ENCODE data around the gene BCL2L2.
"Not testable (repeated sequence)": the region's sequence is repeated elsewhere in the genome, so short reads cannot be mapped to it uniquely, and the experiment has no call there.

The BCL2L2 gene

DNA sequence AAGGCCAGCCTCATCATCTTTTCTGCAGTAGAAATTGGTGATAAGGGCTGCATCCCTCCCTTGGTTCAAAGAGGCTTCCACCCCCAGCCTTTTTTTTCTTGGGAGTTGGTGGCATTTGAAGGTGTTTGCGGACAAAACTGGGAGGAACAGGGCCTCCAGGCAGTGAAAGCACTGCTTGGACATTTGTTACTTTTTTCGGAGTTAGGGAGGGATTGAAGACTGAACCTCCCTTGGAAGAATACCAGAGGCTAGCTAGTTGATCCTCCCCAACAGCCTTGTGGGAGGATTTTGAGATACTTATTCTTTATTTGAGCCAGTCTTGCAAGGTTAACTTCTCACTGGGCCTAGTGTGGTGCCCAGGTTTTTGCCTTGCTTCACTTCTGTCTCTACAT lies 17.8 kb downstream of the BCL2L2 start:
- DNase-seq (ENCODE audit: low read depth, low spot score): no peak

DNA sequence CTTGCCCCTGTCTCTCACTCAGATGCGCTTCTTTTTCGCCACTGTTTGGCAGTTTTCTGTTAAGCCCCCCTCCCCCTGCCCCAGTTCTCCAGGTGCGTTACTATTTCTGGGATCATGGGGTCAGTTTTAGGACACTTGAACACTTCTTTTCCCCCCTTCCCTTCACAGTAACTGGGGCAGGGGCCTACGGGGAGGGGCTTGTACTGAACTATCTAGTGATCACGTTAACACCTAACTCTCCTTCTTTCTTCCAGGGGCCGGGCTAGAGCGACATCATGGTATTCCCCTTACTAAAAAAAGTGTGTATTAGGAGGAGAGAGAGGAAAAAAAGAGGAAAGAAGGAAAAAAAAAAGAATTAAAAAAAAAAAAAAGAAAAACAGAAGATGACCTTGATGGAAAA lies 18.4 kb downstream of the BCL2L2 start:
- DNase-seq (ENCODE audit: low read depth, low spot score): no peak

DNA sequence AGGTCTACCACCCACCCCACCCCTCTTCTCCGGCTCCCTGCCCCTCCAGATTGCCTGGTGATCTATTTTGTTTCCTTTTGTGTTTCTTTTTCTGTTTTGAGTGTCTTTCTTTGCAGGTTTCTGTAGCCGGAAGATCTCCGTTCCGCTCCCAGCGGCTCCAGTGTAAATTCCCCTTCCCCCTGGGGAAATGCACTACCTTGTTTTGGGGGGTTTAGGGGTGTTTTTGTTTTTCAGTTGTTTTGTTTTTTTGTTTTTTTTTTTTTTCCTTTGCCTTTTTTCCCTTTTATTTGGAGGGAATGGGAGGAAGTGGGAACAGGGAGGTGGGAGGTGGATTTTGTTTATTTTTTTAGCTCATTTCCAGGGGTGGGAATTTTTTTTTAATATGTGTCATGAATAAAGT lies 19.1 kb downstream of the BCL2L2 start:
- DNase-seq (ENCODE audit: low read depth, low spot score): not testable (repeated sequence)

DNA sequence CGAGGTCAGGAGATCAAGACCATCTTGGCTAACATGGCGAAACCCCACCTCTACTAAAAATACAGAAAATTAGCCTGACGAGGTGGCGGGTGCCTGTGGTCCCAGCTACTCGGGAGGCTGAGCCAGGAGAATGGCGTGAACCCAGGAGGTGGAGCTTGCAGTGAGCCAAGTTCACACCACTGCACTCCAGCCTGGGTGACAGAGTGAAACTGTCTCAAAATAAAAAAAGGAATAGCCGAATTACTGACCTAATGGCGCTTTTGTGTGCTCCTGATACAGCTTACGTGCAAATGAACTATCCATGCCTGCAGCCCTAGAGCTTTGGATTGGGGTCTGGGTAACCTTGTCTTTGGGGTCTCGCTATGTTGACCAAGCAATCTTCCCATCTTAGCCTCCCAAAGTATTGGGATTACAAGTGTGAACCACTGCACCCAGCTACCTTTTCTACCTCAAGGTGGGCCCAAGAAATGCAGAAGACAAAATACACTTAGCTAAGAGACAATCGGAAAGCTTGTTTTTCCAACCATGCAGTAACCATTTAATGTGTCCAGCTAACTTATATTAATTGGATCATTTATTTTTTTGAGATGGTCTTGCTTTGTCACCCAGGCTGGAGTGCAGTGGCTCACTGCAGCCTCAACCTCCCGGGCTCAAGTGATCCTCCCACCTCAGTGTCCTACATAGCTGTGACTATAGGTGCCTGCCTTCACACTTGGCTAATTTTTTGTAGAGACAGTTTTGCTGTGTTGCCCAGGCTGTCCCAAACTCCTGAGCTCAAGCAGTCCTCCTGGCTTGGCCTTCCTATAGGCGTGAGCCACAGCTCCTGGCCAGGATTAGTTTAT lies 20.1 kb downstream of the BCL2L2 start:
- DNase-seq (ENCODE audit: low read depth, low spot score): no peak

DNA sequence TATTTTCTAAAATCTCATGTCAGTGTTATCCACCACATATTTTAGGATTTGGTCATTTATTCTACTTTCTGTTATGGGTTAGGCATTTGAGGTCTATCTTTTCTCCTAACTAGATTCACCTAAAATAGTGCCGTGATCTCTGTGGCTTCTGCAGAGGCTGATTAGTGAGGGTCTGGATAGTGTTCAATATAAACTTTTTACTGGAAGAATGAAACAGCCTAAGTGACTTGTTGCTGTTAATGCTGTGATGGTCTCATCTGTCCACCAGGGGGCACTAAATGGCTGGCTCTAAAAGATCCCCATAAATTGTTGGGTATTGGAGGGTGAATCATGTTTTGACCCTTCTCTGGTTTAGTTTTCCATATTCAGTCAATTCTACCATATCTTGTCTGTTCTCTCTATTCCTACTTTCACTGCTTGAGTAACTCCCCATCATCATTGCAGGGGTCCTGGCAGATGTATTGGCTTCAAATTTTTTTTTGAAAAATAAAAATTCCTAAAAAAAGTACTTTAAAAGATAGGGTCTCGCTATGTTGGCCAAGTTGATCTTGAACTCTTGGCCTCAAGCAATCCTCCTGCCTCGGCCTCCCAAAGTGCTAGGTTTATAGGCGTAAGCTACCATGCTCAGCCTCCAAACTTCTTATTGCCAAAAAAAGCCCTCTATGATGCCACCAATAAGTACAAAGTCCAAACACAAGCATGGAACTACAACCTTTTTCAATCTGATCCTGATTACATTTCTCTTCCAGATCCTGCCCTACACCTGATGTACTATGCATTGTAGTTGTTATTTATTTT lies 21.5 kb downstream of the BCL2L2 start:
- DNase-seq (ENCODE audit: low read depth, low spot score): peak; percentile 57

DNA sequence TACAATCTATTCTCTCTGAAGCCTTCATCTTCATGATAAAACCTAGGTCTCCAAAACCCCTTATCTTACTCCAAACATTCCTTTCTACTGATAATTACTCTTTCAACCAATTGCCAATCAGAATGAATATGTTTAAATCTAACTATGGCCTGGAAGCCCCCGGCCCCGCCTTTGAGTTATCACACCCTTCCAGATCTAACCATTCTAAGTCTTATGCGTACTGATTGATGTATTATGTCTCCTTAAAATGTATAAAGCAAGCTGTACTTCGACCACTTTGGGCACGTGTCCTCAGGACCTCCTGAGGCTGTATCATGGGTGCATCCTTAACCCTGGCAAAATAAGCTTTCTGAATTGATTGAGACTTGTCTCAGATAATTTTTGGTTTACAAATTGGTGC lies 29.0 kb downstream of the BCL2L2 start:
- no peak for DNase-seq (ENCODE audit: low read depth, low spot score)

DNA sequence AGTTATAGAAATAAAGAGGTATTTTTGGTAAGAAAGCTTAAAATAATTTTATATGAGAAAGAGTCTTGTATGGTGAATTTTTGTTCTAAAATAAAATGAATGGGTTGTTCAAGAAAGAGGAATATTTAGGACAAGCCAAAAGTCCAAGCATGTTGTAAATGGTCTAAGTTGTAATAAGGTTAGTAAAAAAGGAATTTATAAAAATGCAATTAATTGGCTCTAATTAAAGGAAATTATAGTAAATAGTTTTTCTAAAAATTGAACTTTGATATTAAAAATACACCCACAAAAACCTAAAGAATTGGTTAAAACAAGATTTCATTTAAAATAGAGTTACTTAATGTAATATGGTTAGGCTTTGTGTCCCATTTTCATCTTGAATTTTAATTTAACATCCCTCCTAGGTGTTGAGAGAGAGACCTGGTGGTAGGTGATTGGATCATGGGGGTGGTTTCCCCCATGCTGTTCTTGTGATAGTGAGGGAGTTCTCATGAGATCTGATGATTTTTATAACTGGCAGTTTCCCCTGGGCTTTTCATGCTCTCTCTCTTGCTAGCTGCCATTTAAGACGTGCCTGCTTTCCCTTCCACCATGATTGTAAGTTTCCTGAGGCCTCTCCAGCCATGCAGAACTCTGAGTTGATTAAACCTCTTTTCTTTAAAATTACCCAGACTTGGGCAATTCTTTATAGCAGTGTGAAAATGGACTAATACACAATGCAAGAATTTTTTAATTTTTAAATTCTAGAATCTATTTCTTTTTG lies 33.1 kb downstream of the BCL2L2 start:
- DNase-seq (ENCODE audit: low read depth, low spot score): no peak

DNA sequence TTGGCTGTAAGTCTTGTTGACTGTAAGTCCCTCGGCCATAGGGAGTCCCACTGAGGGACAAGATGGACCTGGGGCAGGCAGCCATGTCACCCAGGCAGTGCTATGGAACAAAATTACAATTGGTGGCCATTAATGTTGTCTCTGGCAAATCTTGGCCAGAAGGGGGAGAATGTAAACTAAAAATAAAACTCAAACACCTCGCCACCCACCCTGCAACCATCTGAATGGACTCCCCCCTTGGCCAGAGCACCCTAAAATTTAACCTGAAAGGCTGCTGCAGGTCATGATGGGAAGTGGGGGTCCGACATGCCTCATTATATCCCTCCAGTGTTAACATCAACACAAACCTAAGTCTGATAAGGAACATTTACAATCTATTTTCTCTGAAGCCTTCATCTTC lies 37.8 kb downstream of the BCL2L2 start:
- DNase-seq (ENCODE audit: low read depth, low spot score): no peak

DNA sequence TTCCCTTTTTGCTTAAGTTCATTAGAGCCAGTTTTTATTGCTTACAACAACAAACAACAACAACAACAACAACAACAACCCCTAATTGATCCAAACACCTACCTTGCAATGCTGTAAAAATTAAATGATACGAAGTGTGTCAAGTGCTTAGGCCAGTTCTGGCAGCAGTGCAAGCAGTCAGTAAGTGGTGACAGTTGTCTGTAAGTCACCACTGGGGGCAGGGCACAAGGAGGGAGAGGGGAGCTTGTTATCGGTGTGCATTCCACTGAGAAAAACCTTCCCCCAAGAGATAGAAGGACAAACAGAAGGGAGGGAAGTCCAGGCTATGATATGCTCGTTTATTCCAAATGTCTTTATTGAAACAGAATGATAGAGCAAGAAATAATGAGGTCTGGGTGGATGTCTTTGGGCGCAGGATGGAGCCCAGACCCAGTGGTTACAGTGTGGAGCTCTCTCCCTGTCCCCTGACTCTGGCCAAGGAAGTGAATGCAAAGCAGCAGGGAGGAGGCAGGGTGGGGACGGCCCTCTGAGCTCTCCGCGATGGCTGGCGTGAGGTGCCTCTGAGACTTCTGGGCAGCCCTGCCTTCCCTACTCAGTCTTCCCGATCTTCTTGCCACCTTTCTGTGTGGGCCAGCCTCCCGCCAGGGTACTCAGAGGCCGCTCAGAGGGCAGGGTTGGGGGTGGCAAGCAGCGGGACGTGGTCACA lies 39.5 kb downstream of the BCL2L2 start:
- no peak for DNase-seq (ENCODE audit: low read depth, low spot score)

DNA sequence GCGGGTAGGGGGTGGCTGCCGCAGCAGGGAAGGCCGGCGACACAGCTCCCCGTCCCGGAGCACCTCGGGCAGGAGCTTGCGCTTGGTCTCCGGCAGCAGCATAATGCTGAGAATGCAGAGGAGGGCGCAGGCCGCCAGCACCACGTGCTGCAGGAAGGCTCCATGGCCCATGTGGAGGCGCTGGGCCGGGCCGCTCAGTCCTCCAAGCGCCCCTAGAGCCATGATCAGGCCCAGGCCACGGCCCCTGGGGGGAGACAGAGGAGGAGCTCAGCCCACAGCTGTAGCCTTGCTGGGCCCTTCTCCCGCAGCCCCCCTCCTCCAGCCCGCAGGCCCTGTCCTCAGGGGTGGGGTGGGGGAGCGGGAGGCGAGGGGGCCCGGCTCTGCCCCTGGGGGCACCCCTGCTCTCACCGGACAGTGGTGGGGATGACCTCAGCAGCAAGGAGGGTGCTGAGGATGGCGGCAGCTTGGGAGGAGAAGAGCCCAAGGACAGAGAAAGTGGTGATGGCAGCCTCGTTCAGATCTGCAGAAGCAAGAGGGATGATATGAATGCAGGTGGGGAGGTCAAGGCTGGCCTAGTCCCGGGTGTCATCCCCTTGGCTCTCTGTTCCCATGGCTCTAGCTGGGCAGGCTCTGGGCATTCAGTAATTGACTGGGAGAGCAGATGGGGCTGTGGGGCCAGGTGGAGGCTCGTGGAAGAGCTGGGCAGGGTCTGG lies 40.2 kb downstream of the BCL2L2 start:
- no peak for DNase-seq (ENCODE audit: low read depth, low spot score)

DNA sequence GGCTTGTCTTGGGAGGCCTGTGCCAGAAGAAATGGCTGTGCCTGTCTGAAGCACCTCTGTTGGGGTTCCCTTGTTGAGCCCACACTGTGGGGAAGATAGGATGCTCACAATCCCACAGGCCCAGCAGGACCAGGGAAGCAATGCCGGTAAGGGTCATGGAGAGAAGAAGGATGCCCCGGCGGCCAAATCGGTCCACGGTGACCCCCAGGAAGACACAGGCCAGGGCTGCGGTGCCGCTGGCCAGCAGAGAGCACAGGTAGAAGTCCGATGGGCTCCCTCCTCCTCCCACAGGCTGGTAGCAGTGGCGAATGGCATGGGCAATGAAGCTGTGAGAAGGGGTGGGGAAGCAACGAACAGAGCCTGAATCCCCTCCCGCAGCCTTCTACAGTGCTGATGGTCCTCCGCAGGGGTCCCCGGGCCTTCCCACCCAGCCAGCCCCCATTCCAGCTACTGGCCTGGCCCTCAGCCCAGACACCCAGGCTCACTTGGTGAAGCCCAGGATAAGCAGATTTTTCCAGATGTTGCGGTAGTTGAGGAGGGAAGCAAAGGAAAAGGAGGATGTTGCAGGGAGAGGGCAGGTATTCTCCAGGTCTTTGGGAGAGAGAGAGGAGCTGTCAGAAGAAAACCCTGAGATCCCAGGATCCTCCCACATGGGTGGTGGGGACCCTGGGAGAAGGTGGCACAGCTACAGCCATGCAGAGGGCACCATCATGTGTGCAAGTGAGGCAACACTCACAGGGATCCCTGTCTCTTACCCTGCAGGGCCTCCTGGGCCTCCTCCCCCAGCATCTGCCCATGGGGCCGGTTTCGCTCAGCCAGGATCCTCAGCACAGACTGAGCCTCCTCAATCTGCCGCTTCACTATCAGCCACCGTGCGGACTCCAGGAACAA lies 41.0 kb downstream of the BCL2L2 start:
- DNase-seq (ENCODE audit: low read depth, low spot score): no peak

DNA sequence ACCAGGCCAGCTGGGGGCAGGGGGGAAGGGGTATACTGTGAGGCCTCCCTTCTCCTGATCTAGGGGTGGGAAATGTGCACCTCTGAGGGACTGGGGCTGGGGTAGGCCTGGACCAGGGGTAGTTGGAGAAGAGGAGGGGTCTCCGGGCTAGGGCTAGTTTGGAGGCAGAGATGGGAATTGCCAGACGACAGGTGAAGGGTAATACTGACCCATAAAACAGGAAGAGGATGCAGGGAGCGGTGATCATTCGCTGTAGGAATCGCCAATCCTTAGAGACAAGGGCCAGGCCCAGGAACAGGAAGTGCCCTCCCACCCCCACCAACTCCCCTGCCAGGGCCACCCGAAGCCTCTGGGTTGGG lies 41.6 kb downstream of the BCL2L2 start:
- DNase-seq (ENCODE audit: low read depth, low spot score): no peak

DNA sequence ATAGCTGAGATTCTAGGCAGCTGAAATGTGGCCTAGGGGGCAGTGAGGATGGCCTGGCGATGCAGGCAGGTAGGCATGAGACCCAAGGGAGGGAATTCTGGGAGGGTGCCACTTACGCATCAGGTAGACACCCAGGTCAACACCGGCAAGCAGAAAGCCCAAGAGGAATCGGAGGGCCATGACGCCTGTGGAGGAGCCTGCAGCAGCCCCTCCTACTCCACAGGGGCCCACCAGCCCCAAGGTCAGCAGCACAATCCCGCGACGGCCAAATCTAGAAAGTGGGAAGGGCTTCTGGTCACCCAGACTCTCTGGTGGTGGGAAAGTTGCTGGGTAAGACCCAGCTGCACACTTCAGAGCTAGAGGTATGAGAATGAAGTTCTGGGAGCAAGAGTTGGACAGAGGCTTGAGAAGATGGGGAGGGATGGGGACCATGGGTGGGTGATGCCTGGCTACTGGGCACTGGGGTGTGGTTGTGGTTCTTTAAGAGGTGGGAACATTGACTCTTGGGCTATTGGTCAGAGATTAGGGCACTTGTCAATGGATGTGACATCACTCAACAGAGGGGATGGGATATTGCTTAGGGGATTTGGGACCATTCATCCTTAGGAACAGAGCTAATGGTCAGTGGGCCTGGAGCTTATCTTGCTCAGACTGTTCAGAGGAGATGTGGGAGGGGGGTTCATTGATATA lies 42.7 kb downstream of the BCL2L2 start:
- DNase-seq (ENCODE audit: low read depth, low spot score): no peak

DNA sequence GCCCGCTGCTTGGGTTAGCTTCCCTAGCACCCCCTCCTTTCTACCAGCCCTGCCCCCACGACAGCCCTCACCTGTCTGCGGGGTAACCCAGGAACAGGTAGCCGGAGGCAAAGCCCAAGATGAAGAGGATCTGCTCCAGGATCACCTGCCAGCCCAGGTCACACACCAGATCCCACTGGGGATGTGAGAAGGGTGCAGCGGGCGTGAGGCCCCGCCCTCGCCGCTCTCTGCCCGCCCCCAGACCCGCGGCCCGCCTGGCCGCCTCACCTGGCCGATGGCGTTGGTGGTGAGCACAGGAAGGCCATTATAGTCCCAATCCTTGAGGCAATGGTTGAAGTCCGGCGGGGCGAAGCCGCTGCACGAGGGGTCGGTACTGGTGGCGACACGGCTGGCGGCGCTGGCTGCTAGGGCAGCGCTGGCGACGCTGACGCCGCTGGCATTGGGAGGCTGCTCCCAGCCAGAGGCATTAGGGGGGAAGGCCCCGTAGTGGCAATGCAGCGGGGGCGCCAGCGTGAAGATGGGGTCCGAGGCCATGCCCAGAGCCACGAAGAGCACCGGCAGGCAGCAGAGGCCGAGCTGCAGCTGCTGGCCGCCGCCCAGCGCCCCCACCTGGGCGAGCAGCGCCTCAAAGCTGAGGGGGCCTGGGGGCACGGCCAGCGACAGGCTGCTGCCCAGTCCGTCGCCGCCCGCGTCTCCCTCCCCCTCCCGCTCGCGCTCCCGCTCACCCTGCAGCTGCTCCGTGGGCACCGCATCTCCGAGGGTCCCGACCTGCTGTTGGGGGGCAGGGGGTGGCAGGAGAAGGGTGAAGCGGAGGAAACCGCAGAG lies 45.3 kb downstream of the BCL2L2 start:
- no peak for DNase-seq (ENCODE audit: low read depth, low spot score)

DNA sequence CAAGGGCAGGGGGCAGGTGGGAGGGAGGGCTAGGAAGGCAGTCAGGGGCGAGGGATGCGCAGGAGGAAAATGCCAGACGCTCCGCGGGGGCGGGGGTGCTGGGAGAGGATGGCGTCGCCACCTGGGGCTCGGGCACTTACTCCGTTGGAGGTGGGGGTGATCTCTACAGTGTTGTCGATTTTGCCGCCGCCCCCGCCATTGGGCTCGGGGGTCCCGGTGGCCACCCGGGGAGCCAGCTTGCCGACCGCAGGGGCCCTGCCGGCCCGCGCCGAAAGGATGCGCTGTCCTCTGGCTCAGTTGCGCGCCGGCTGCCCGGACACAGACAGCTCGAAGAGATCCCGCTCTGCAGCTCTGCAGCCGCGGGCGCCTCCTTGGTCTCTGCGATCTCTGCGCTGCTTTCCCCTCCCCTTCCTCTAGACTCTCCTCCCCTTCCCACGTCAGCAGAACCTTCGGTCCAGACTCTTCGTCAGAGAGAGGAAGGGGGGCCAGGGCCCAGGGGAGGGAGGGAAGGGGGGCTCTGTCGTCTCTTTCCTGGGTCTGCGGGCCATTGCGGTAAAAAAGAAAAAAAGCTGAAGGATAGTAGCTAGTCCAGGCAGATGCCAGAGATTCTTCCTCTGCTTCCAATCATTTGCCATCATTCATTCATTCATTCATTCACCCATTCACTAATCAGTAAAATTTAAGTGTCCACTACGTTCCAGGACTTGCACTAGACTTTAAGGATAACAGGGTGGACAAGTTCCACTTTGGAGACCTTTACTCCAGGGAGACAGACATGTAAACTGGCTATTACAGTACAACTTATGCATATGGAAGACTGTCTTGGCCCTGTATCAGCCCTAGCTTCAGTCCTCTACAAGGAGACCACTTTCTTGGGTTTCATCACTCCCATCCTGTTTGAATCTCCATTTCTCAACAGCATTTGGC lies 46.1 kb downstream of the BCL2L2 start, which contains the start of gene SLC22A17:
Gene SLC22A17 (minus strand): TSS at position 382 of the 927 bp plus-strand sequence.
- DNase-seq (ENCODE audit: low read depth, low spot score): peak; percentile 62

DNA sequence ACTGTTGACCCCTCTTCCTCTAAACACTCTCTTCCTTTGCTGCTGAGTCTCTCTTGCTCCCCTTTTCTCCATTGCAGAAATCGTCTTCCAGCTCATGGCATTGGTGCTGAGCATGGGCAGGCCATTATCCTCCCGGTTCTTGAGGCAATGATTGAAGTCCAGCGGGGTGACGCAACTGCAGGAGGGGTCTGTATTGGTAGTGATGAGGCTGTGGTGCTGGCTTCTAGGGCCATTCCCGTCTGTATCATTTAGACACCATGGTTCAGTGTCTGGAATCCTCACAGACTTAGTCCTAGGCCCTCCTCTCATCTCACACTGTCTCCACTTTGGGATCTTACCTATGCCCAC lies 46.8 kb downstream of the BCL2L2 start:
- no peak for DNase-seq (ENCODE audit: low read depth, low spot score)

DNA sequence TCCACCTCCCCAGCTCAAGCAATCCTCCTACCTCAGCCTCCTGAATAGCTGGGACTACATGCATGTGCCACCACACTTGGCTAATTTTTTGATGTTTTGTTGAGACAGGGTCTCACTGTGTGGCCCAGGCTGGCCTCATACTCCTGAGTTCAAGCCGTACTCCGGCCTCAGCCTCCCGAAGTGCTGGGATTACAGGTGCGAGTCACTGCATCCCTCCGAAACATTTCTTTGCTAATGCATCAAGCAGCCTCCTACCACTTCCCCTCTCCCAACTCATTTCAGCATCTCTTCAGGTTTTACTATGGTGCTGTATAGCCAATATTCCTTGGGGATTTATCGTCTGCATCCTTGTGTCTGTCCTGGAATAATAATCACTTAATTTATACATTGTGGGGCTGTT lies 48.4 kb downstream of the BCL2L2 start:
- DNase-seq (ENCODE audit: low read depth, low spot score): no peak

All from smooth muscle cell of the brain vasculature (primary cell).